MCF 10A (cell line): Measurements from ENCODE around the gene PPFIBP1. TPM values are rescaled to one million over a fixed set of nuclear protein-coding genes. Genes with fewer than 3 reads are reported as not detected.

Experiments
- BruUV-seq: library from RNA; stranded (reverse); fragments of 400-500 nt; replicated peaks from 2 replicates; lab custom pipeline; 2021; lab: Mats Ljungman, UMichigan
- CTCF ChIA-PET: fragments of 300-600 bp; sonication (Branson Sonifier 250); formaldehyde crosslinking; extraction: SDS; loops from one replicate; lab custom pipeline; 2021; ENCODE audit warnings: antibody characterized with exemption, inconsistent platforms; lab: Yijun Ruan, JAX
- POLR2A ChIA-PET: fragments of 300-600, 350-650 bp; sonication (Branson Sonifier 250); formaldehyde crosslinking; extraction: SDS; loops from one replicate; lab custom pipeline; 2020; ENCODE audit warnings: antibody characterized with exemption, inconsistent platforms; lab: Yijun Ruan, JAX
- DNase-seq: peaks from one replicate; pipeline ENCODE4 v3.0.0-alpha.2; 2018; ENCODE audit not compliant: unreplicated experiment
- H3K27ac Mint-ChIP-seq: one replicate; pipeline ENCODE4 v1.8.0; 2022; ENCODE audit warnings: mild to moderate bottlenecking, low read depth, mixed read lengths; ENCODE audit not compliant: unreplicated experiment
- H3K27me3 Mint-ChIP-seq: one replicate; pipeline ENCODE4 v1.8.0; 2022; ENCODE audit warnings: mixed read lengths; ENCODE audit not compliant: insufficient read depth, unreplicated experiment
- H3K36me3 Mint-ChIP-seq: one replicate; pipeline ENCODE4 v1.8.0; 2022; ENCODE audit warnings: mild to moderate bottlenecking, moderate library complexity, mixed read lengths; ENCODE audit not compliant: insufficient read depth, unreplicated experiment
- H3K4me1 Mint-ChIP-seq: one replicate; pipeline ENCODE4 v1.8.0; 2022; ENCODE audit warnings: mixed read lengths; ENCODE audit not compliant: insufficient read depth, unreplicated experiment
- H3K4me3 Mint-ChIP-seq: one replicate; pipeline ENCODE4 v1.8.0; 2022; ENCODE audit warnings: mild to moderate bottlenecking, moderate library complexity, mixed read lengths; ENCODE audit not compliant: unreplicated experiment
- H3K9me3 Mint-ChIP-seq: one replicate; pipeline ENCODE4 v1.8.0; 2022; ENCODE audit warnings: mixed read lengths; ENCODE audit not compliant: unreplicated experiment
- intact Hi-C: fragments of 100-400 bp; cut with micrococcal nuclease; formaldehyde crosslinking; loops from 2 replicates; pipeline ENCODE4 v1.14.1; 2022
- total RNA-seq: library from RNA; stranded (reverse); gene quantifications from 2 replicates; pipeline ENCODE4 v1.2.3, GENCODE V29; 2022
- TF ChIP-seq, protein P1 (sequence below): fragments of 200-600 bp; IDR thresholded peaks from one replicate; pipeline ENCODE4 v1.8.0; 2022; ENCODE audit warnings: antibody characterized with exemption, mild to moderate bottlenecking; ENCODE audit not compliant: unreplicated experiment

The PPFIBP1 gene
- total RNA-seq, 1 experiment from 2014 or later, result 82.6 TPM

DNA sequence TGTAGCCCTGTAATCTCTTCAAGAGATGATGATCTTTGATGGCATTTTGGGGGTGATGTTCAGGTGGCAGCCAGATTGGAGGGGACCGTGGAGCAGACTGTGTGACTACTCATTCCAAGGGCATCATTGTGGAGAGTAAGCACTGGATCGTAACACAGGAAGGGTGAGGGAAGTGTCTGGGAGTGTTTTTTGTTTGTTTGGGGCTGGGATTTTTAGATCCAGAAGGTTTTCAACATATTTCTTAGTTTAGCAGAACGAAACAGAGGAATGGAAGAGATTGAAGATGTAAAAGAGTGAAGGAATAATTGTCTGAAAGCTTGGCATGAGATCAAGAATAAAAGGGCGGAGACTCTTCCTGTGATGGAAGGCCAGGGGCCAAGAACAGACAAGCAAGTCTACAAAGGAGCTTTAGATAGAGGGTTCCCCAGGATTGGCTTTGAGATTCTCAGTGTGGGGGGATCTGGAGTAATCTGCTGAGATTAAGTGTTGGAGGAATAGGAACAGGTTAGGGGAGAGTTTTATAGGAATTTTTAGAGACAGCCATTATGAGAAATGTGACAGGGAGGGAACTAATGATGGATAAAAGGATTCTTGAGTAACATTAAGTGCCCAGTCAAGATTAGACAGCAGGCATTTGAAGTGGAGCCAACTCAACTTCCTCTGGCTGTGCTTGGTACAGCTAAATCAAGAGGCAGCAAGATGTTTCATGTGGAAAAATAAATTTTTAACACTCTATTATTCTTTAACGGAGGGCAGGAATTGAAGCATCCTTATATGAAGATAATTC lies 92.5 kb downstream of the PPFIBP1 start:
- H3K4me3 Mint-ChIP-seq, result no peak overlapping the region
- no peaks in the 10 kb centered on the region for H3K9me3 Mint-ChIP-seq
- no peak for DNase-seq
- H3K4me1 Mint-ChIP-seq, result peaks cover 45% of the 10 kb centered on the region
- H3K36me3 Mint-ChIP-seq, result peaks cover 4% of the 10 kb centered on the region
- intact Hi-C loops, result no loop called here
- ChIA-PET POLR2A (interaction anchor here (0.7 to 1.3 kb wide), 4 partner anchors 11 to 283 kb away, joined by 3 to 5 read pairs (median 3); no protein-coding TSS in a partner anchor), CTCF (no interaction called here)
- TF ChIP-seq, protein P1, sequence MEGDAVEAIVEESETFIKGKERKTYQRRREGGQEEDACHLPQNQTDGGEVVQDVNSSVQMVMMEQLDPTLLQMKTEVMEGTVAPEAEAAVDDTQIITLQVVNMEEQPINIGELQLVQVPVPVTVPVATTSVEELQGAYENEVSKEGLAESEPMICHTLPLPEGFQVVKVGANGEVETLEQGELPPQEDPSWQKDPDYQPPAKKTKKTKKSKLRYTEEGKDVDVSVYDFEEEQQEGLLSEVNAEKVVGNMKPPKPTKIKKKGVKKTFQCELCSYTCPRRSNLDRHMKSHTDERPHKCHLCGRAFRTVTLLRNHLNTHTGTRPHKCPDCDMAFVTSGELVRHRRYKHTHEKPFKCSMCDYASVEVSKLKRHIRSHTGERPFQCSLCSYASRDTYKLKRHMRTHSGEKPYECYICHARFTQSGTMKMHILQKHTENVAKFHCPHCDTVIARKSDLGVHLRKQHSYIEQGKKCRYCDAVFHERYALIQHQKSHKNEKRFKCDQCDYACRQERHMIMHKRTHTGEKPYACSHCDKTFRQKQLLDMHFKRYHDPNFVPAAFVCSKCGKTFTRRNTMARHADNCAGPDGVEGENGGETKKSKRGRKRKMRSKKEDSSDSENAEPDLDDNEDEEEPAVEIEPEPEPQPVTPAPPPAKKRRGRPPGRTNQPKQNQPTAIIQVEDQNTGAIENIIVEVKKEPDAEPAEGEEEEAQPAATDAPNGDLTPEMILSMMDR, result no peak
- H3K27ac Mint-ChIP-seq, result peak overlapping the region; percentile 21
- BruUV-seq, result no TSS peak
- H3K27me3 Mint-ChIP-seq, result no peaks in the 10 kb centered on the region

DNA sequence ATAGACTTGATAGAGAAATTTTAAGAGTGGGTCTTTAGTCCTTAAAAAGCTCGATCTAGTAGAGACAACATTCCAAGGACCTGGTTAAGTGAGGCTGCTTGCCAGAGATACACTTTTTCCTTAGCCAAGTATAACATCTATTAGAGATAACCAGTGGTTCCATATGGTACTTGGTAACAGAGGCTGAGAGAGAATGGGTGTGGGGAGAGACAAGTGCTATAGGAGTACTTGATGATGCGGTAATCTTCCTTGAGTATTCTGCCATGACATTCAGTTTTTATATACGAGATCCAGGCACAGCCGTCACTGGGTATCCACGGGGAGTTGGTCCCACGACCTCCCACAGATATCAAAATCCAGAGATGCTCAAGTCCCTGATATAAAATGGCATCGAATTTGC lies 94.8 kb downstream of the PPFIBP1 start:
- Mint-ChIP-seq H3K9me3 (no peaks in the 10 kb centered on the region), H3K36me3 (peaks cover 11% of the 10 kb centered on the region), H3K4me3 (no peak overlapping the region), H3K27me3 (no peaks in the 10 kb centered on the region), H3K4me1 (peaks cover 47% of the 10 kb centered on the region), H3K27ac (peak overlapping the region; percentile 78)
- TF ChIP-seq, protein P1, result no peak
- CTCF ChIA-PET, result no interaction called here
- POLR2A ChIA-PET, result interaction anchor here (0.6 to 1.1 kb wide), 2 partner anchors 14 to 95 kb away, joined by 3 to 6 read pairs; partner anchors contain the start of gene PPFIBP1
- no peak for DNase-seq
- BruUV-seq, result TSS peak; percentile 31
- intact Hi-C loops, result no loop called here

DNA sequence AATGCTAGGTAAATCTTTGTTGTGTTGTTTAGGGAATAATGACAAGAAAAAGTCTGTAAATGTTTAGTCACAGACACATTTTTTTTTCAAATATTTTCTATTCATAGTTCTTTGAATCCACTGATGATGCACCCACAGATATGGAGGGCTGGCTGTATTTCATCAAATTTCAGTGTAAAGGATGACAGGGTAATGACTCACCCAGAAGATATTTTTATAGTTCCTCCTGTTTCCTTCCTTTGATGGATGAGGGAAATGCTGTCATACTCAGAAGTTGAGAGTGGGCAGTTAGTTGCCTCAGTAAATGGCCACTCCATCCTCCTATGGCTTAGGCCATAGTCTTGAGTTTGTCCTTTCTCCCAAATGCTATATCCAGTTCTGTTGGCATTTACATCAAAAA lies 95.3 kb downstream of the PPFIBP1 start:
- POLR2A ChIA-PET, result interaction anchor here (1.1 kb wide), 1 partner anchor 95 kb away, joined by 6 read pairs; the partner anchor contains the start of gene PPFIBP1
- H3K36me3 Mint-ChIP-seq, result peaks cover 7% of the 10 kb centered on the region
- DNase-seq, result peak; percentile 86
- TF ChIP-seq, protein P1, result no peak
- no peaks in the 10 kb centered on the region for H3K27me3 Mint-ChIP-seq
- H3K4me3 Mint-ChIP-seq, result no peak overlapping the region
- BruUV-seq, result no TSS peak
- CTCF ChIA-PET, result no interaction called here
- H3K27ac Mint-ChIP-seq, result peak overlapping the region; percentile 78
- H3K9me3 Mint-ChIP-seq, result no peaks in the 10 kb centered on the region
- peaks cover 51% of the 10 kb centered on the region for H3K4me1 Mint-ChIP-seq
- intact Hi-C loops, result no loop called here

DNA sequence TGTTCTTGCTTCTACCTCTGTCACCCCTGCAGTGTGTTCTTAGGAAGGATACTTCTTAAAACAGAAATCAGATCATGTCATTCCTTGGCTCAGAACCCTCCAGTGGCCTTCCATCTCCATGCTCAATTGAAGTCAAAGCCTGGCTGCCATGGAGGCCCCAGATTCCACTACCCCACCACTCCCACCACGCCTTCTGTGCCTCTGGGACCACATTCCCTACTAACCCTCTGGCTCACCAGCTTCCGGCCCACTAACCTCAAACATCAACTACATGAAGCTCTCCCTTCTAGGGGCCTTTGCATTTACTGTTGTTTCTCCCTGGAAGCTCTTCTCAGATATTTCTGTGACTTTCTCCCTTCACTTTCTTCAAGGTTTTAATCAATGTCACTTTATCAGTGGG lies 96.1 kb downstream of the PPFIBP1 start:
- POLR2A ChIA-PET, result interaction anchor here (0.7 to 1.2 kb wide), 3 partner anchors 13 to 30 kb away, joined by 3 to 4 read pairs (median 3); no protein-coding TSS in a partner anchor
- CTCF ChIA-PET, result interaction anchor here (1.2 kb wide), 1 partner anchor 16 kb away, joined by 3 read pairs; no protein-coding TSS in a partner anchor

More for the DNA sequence above, 96.1 kb downstream of the PPFIBP1 start:
- intact Hi-C loops, result no loop called here
- peak overlapping the region; percentile 89 for H3K27ac Mint-ChIP-seq
- TF ChIP-seq, protein P1, result no peak
- peaks cover 7% of the 10 kb centered on the region for H3K36me3 Mint-ChIP-seq
- H3K4me1 Mint-ChIP-seq, result peaks cover 51% of the 10 kb centered on the region
- H3K9me3 Mint-ChIP-seq, result no peaks in the 10 kb centered on the region
- no TSS peak for BruUV-seq
- DNase-seq, result no peak
- H3K4me3 Mint-ChIP-seq, result no peak overlapping the region
- H3K27me3 Mint-ChIP-seq, result no peaks in the 10 kb centered on the region
